HPDE6-E6E7 (cell line): ENCODE measurements around the gene PLA2G4E.

Source experiments
- DNase-seq: peaks from one replicate; pipeline ENCODE4 v3.0.0; 2011; ENCODE audit warnings: missing footprints; ENCODE audit errors: extremely low spot score

PLA2G4E gene

DNA sequence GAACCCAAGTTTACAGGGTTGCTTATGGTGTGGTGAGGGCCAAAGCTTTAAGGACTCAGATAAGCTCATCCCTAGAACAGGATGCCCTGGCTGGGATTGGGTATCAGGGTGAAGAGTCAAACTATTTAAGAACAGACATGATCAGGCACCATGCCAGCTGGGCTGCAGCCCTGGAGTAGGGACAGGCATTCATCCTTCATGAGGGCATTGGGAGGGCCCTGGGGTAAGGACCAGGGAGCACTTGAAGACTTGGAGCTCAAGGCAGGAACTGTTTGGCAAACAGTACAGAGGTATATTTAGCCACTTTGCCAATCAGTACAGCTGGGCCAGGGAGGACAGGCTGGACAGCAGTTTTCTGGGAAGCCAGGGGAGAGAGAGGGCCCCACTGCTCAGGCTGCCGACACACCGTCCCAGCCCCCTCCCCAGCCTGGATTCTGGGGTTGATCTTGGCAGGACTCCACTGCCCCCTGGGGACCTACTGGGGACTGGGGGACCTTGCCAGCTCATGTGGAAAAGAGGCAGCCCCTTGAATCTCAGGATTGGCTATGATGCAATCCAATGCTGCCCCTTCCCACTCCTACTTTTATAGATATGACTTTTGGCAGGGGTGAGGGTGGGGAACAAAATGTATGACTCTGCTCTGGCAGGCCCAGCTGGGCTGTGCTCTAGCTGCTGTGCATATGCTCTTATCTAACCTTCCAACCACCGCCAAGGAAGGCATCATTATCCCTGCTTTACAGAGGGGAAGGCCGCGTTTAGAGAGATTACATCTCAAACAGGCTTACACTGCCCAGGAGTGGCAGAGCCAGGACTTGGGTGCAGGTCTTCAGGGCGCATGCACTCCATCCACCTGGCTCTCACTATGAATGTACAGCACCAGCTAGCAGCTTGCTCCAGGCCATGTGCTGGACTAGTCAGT lies 2.3 kb downstream of the PLA2G4E start:
- DNase-seq, result no peak

GRCh38 chr15:42016971-42017370 lies 3.9 kb downstream of the PLA2G4E start:
- no peak for DNase-seq

DNA sequence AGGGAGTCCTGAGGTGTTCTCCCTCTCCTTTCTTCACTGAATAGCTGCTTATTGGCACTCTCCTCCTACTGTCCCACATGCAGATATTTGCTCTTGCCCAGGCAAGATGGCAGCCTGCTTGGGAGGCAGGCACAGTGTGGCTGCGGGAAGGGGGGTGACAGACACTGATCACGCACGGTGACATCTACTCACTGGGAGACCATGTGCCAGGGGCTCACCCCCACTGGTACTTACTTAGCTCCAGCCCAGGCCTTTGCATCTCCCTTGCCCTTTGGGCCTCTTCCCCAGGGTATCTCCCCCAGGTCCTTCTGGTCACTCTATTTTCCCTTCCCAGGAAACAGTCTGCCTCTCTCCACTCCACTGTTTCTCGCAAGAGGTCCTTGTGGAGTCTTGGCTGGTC lies 6.4 kb downstream of the PLA2G4E start:
- no peak for DNase-seq

DNA sequence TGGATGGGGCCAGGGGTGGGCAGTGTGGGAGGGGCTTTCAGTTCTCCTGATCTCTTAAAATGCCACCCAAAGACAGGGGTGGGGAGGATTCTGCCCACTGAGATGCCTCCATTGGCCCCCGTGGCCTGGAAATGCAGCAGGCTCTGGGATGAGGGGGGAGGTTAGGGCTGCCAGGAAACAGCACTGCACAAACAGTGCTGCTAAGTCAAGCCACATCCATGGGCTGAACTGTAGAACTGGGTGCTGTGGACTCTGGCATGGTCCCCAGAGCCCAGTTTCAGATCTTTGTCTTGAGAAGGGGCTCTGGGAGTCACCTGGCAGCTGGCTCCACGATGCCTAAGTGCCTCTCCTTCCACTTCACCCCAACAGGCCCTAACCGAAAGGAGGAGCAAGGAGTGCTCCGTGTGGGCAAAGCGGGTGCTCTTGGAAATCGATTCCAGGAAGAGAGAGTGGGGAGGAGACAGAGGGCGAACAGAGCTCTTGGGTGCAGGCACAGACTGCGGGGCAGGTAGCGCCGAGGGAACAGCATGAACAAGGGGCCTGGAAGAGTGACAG lies 7.8 kb downstream of the PLA2G4E start:
- DNase-seq, result no peak

GRCh38 chr15:42012241-42012640 lies 8.6 kb downstream of the PLA2G4E start:
- no peak for DNase-seq

- no peak for DNase-seq
These were observed 9.8 kb downstream of the PLA2G4E start for GRCh38 chr15:42011074-42011473.

DNA sequence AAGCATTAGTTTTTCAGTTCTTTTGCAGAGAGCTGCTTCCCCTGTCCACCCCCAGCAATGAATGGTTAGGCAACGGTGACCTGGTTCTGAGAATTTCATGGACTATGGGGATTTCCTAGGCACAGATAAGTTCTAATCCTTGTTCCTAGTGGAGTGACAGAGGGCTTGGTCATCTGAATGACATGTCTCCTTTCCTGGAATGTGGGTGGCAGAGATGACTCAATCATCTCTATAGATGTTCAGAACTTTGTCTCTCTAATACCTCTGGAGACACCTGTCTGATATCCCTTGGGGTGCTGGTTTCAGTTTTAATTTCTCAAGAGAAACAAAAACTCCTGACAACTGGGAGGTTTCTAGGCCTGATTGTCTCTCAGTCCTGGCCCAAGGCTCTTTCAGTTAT lies 10.4 kb downstream of the PLA2G4E start:
- DNase-seq, result peak; percentile 37

DNA sequence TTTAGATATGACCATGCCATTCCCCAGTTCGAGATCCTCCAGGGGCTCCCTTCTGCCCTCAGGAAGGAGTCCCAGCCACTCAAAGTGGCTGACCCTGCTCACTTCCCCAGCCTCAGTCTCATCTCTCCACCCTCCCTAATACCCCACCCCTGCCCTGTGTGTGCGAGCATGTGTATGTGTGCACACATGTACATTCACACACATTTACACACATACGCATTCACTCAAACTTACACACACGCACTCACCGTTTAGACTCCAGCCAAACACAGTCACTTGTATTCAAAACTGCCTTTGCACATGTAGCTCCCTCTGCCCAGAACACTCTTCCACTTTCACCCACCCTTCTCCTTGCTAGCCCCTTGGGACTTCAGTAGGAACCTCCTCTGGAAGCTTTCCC lies 11.4 kb downstream of the PLA2G4E start:
- DNase-seq, result no peak

DNA sequence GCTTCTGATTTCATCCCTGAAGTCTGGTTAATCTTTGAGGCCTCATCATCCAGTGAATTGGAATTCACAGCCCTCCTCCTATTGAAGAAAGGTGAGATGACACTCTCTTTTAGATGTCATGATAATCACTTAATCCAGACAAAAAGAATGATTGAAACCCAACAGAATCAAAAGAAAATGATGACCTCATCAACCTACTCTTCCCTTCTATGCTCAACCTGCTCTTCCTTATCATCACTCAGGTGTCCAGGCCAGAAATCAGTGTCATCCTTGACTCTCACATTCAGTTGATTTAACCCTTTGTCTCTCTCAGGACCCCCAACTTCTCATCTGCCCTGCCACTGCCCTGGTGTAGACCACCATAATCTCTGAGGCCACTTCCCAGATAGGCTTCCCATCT lies 11.8 kb downstream of the PLA2G4E start:
- no peak for DNase-seq

GRCh38 chr15:42007386-42007785 lies 13.5 kb downstream of the PLA2G4E start:
- DNase-seq, result no peak

- DNase-seq, result no peak
These were observed 18.5 kb downstream of the PLA2G4E start for GRCh38 chr15:42002333-42002732.

GRCh38 chr15:42001236-42001635 lies 19.6 kb downstream of the PLA2G4E start:
- DNase-seq, result no peak

- no peak for DNase-seq
These were observed 21.3 kb downstream of the PLA2G4E start for GRCh38 chr15:41999290-42000285.

DNA sequence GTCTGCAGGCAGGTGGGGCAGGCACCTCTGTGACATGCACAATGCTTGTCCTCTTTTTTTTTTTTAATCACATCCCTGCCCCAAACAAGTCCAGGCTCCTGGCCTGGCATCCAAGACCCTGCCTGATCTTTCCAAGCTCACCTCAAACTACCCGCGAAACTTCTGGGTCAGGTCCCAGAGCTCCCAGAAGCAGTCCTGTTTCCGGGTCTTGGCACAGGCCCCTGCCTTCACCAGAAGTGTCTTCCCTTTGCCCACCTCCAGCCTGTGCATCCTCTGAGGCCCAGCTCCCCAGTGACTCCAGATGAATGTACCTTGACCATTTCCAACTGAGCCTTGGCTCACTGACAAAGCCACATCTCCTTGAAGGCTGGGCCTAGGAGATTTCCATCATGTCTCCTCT lies 23.0 kb downstream of the PLA2G4E start:
- no peak for DNase-seq

- DNase-seq, result no peak
These were observed 23.8 kb downstream of the PLA2G4E start for GRCh38 chr15:41996921-41997592.

- no peak for DNase-seq
These were observed 24.5 kb downstream of the PLA2G4E start for GRCh38 chr15:41996376-41996775.

DNA sequence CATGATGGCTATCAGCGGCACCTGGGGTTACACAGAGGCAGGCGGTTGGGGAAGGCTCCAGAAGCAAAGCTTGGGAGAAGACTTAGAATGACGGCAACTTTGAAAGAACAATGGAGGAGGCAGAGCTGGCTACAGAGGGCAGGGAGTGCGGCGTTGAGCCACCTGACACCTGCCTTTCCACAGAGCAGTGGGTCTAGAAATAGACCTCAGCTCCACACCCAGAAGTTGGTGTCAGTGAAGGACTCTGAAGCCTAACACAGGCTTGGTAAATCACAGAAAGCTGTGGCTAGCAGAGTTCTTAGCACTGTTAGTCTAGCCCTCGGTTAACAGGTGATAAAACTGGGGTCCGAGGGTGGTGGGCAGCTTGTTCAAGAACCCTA lies 25.4 kb downstream of the PLA2G4E start:
- DNase-seq, result no peak

GRCh38 chr15:41994772-41995475 lies 25.9 kb downstream of the PLA2G4E start:
- DNase-seq, result no peak

DNA sequence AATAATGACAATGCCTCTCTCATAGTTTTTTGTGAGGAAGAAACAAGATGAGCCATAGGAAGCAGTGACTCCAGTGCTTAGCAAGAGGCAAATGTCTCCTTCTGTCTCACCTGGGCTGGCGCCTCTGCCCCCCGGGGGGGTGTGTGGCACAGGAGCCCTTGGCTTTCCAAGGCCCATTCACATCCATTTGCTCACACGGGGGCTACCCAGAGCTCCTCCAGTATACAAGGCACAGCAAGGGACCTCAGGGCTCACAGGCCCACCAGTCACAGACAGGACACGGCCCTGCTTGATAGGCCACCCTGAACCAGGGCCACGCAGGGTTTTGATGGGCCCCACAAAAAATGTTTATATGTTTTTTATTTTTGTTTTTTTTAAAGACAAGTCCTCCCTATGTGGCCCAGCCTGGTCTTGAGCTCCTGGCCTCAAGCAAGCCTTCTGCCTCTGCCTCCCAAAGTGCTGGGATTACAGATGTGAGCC lies 26.6 kb downstream of the PLA2G4E start:
- DNase-seq, result no peak

GRCh38 chr15:41993472-41994170 lies 27.2 kb downstream of the PLA2G4E start:
- DNase-seq, result no peak
